Smooth muscle cell (in vitro differentiated cells): ENCODE data around the gene C1GALT1C1L. TPM values are rescaled to one million over a fixed set of nuclear protein-coding genes. Genes with fewer than 3 reads are reported as not detected.

Source experiments
- DNase-seq: peaks from one replicate; lab custom pipeline; 2025; ENCODE audit not compliant: unreplicated experiment; lab: John Stamatoyannopoulos, UW
- H2AFZ ChIP-seq: fragments of 200-600 bp; sonication (generic); 2 replicates; pipeline ENCODE4 v1.6.0; 2016; ENCODE audit warnings: antibody characterized with exemption, low read depth, mild to moderate bottlenecking
- H3F3A ChIP-seq: fragments of 200-600 bp; sonication (generic); 2 replicates; pipeline ENCODE4 v1.6.0; 2017; ENCODE audit warnings: antibody characterized with exemption, low read depth
- H3K27ac ChIP-seq: fragments of 200-600 bp; sonication (generic); 2 replicates; pipeline ENCODE4 v1.5.1; 2016; ENCODE audit warnings: low read depth, mild to moderate bottlenecking
- H3K27me3 ChIP-seq: fragments of 200-600 bp; sonication (generic); 2 replicates; pipeline ENCODE4 v1.6.1; 2016; ENCODE audit warnings: low read depth, mild to moderate bottlenecking
- H3K36me3 ChIP-seq: fragments of 200-600 bp; sonication (generic); 2 replicates; pipeline ENCODE4 v1.5.1; 2016; ENCODE audit warnings: low read depth
- H3K4me1 ChIP-seq: fragments of 200-600 bp; sonication (generic); 2 replicates; pipeline ENCODE4 v1.5.1; 2016; ENCODE audit warnings: low read depth
- H3K4me2 ChIP-seq: fragments of 200-600 bp; sonication (generic); 2 replicates; pipeline ENCODE4 v1.6.0; 2016; ENCODE audit warnings: mild to moderate bottlenecking
- H3K4me3 ChIP-seq: fragments of 200-600 bp; sonication (generic); 2 replicates; pipeline ENCODE4 v1.5.1; 2016; ENCODE audit warnings: mild to moderate bottlenecking
- H3K79me2 ChIP-seq: fragments of 200-600 bp; sonication (generic); 2 replicates; pipeline ENCODE4 v1.6.0; 2016; ENCODE audit warnings: low read depth, mild to moderate bottlenecking
- H3K9ac ChIP-seq: fragments of 200-600 bp; sonication (generic); 2 replicates; pipeline ENCODE4 v1.6.0; 2016; ENCODE audit warnings: low read depth
- H3K9me3 ChIP-seq: fragments of 200-600 bp; sonication (generic); replicated peaks from 2 replicates; pipeline ENCODE4 v1.5.1; 2016; ENCODE audit warnings: low read depth
- H4K20me1 ChIP-seq: fragments of 200-600 bp; sonication (generic); 2 replicates; pipeline ENCODE4 v1.6.0; 2016; ENCODE audit warnings: low read depth
- CTCF ChIP-seq: fragments of 200-600 bp; sonication (generic); IDR thresholded peaks from 2 replicates; pipeline ENCODE4 v1.5.1; 2017; ENCODE audit warnings: borderline replicate concordance, mild to moderate bottlenecking, antibody characterized with exemption; ENCODE audit not compliant: insufficient read depth, poor library complexity, severe bottlenecking
- WGBS: methylation state at CpG from one replicate; pipeline ENCODE4 v1.1.7; 2016; ENCODE audit warnings: low lambda C conversion rate; 5-methylcytosine and 5-hydroxymethylcytosine counted together
- polyA plus RNA-seq: library from polyadenylated mRNA; unstranded; fragments of >200 nt; fragmentation: Nextera tagmentation; extraction: Ambion mirVana; gene quantifications from 2 replicates; pipeline ENCODE4 v1.2.1, GENCODE V29; 2016
- total RNA-seq: library from RNA; depleted of rRNA; stranded (reverse); fragments of >200 nt; gene quantifications from 2 replicates; pipeline ENCODE4 v1.2.3, GENCODE V29; 2014

Gene C1GALT1C1L
- total RNA-seq = not detected in 2 replicates
- 0.14 and 0.30 TPM in 2 replicates for polyA plus RNA-seq

- H3K36me3 ChIP-seq = no peaks in the 10 kb centered on the region
- H3F3A ChIP-seq = no peaks in the 10 kb centered on the region
- TF ChIP-seq CTCF = no peak
- H4K20me1 ChIP-seq = no peaks in the 10 kb centered on the region
- H3K27me3 ChIP-seq = no peaks in the 10 kb centered on the region
- no peak for DNase-seq
- no peaks in the 10 kb centered on the region for H3K79me2 ChIP-seq
- H3K9ac ChIP-seq = no peak within 1 kb of the TSS
- no peaks in the 10 kb centered on the region for H3K9me3 ChIP-seq
- H3K4me3 ChIP-seq = peak within 1 kb of the TSS; percentile 30
- H3K27ac ChIP-seq = no peak within 1 kb of the TSS
- H3K4me1 ChIP-seq = no peaks in the 10 kb centered on the region
- 79% methylated on average over 27 of the region's 27 CpGs for WGBS
- no peak within 1 kb of the TSS for H2AFZ ChIP-seq
- H3K4me2 ChIP-seq = peak within 1 kb of the TSS; percentile 71
Observed at GRCh38 chr2:43676322-43677050, at the start of gene C1GALT1C1L. Gene C1GALT1C1L (minus strand): TSS chr2:43676429. CDS start chr2:43676322, 107 bp downstream.

GRCh38 chr2:43725711-43726246 is 49.5 kb upstream of the C1GALT1C1L start:
- WGBS = 96% methylated on average over 3 of the region's 3 CpGs
- peak overlapping the region; percentile 83 for H2AFZ ChIP-seq
- peaks cover 6% of the 10 kb centered on the region for H3F3A ChIP-seq
- no peaks in the 10 kb centered on the region for H3K79me2 ChIP-seq
- no peak overlapping the region for H3K4me2 ChIP-seq
- DNase-seq = no peak
- no peaks in the 10 kb centered on the region for H3K27me3 ChIP-seq
- no peaks in the 10 kb centered on the region for H3K9me3 ChIP-seq
- H3K27ac ChIP-seq = no peak overlapping the region
- no peaks in the 10 kb centered on the region for H3K36me3 ChIP-seq
- H3K9ac ChIP-seq = no peak overlapping the region
- H3K4me3 ChIP-seq = no peak overlapping the region
- H3K4me1 ChIP-seq = peaks cover 11% of the 10 kb centered on the region
- no peak for TF ChIP-seq CTCF
- no peaks in the 10 kb centered on the region for H4K20me1 ChIP-seq

GRCh38 chr2:43724728-43725526 is 48.7 kb upstream of the C1GALT1C1L start:
- no peak for DNase-seq
- Histone ChIP-seq H3K4me1 (peaks cover 11% of the 10 kb centered on the region), H3K4me2 (peak overlapping the region; percentile 78), H3K79me2 (no peaks in the 10 kb centered on the region), H2AFZ (peak overlapping the region; percentile 83), H3K27ac (no peak overlapping the region), H3K27me3 (no peaks in the 10 kb centered on the region), H4K20me1 (no peaks in the 10 kb centered on the region), H3K9me3 (no peaks in the 10 kb centered on the region), H3K36me3 (no peaks in the 10 kb centered on the region), H3F3A (peaks cover 6% of the 10 kb centered on the region), H3K4me3 (peak overlapping the region; percentile 10), H3K9ac (no peak overlapping the region)
- WGBS = 33% methylated on average over 4 of the region's 4 CpGs
- TF ChIP-seq CTCF = no peak
